Measurements from ENCODE around the gene HTR7. TPM values are rescaled to one million over a fixed set of nuclear protein-coding genes. Genes with fewer than 3 reads are reported as not detected.

HTR7 gene
- total and polyA plus RNA-seq, 2 of the 8 experiments (the other 6 are each of a cell fraction or from before 2014, with no cell fraction given) = 22.9 to 24.6 TPM

DNA sequence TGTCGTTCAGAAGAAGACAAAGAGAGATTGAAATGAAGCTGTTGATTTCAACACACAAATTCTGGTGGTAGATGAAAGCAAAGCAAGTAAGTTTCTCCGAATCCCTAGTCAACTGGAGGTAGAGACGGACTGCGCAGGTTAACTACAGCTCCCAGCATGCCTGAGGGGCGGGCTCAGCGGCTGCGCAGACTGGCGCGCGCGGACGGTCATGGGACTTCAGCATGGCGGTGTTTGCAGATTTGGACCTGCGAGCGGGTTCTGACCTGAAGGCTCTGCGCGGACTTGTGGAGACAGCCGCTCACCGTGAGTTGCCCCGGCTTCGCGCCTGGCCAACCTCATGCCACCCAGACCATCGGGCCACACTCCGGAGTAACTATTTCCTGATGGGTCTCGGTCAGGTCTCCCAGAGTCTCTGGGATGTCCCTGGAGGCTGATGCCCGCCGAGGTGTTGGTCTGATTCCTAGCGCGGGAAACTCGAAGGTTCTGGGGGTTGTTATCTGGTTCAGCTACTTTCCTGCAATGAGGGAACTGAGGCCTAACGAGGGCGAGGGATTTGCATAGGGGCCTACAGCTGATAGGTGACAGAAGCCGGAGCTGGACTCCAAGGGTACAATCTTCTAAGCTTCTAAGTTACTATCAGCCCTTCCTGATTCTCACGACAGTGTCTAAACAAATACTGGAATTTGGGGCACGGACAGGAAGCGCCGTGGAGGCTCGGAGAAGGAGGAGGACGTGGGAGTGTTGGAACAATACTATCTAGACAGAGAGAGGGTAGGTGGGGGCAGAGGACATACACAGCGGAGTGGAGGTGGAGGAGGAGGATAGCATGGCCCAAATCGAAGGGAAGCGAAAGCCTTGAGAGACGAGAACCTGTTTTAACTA is 14.2 kb upstream of the HTR7 start, which contains the start of gene RPP30 (continued):
- TF ChIP-seq KDM5A (IDR thresholded peaks at IDR 0.05; ENCODE audit: low read length) (peak; percentile 71; the same call in 1 of the 2 replicates), NRF1 (IDR thresholded peaks at IDR 0.05; ENCODE audit: low read depth, low read length) (peak; percentile 56), KDM4A (IDR thresholded peaks at IDR 0.05; ENCODE audit: low read depth, low read length, severe bottlenecking) (peak; percentile 45), SP2 (IDR thresholded peaks at IDR 0.05; ENCODE audit: low read length) (no peak), SIX5 (IDR thresholded peaks at IDR 0.05; ENCODE audit: low read depth, low read length) (peak; percentile 71), TAF1 (IDR thresholded peaks at IDR 0.05; ENCODE audit: low read depth, low read length) (peak; percentile 84), CREB1 (IDR thresholded peaks at IDR 0.05) (peak; percentile 55; the same call in 1 of the 2 replicates), EGR1 (IDR thresholded peaks at IDR 0.05; ENCODE audit: borderline replicate concordance, low read depth, low read length) (no peak), SP4 (IDR thresholded peaks at IDR 0.05; ENCODE audit: low read length) (no peak), POLR2A (IDR thresholded peaks at IDR 0.05; ENCODE audit: control extremely low read depth in 1 of 2, low read depth in 2 of 2, low read length in 2 of 2) (peak; percentile 50 to 80), CEBPB (IDR thresholded peaks at IDR 0.05; ENCODE audit: low read depth, low read length) (no peak), SRF (IDR thresholded peaks at IDR 0.05; ENCODE audit: low read depth, low read length) (no peak), MAFK (IDR thresholded peaks at IDR 0.05; ENCODE audit: low read depth, low read length) (no peak), BACH1 (IDR thresholded peaks at IDR 0.05; ENCODE audit: low read length) (no peak), YY1 (IDR thresholded peaks at IDR 0.05; ENCODE audit: low read depth, low read length) (peak; percentile 94), HDAC2 (IDR thresholded peaks at IDR 0.05; ENCODE audit: borderline replicate concordance in 1 of 2, low read depth in 2 of 2, low read length in 2 of 2) (no peak)
- TF ChIP-seq, protein P1, sequence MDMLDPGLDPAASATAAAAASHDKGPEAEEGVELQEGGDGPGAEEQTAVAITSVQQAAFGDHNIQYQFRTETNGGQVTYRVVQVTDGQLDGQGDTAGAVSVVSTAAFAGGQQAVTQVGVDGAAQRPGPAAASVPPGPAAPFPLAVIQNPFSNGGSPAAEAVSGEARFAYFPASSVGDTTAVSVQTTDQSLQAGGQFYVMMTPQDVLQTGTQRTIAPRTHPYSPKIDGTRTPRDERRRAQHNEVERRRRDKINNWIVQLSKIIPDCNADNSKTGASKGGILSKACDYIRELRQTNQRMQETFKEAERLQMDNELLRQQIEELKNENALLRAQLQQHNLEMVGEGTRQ (IDR thresholded peaks at IDR 0.05; ENCODE audit: low read length) = no peak
- TF ChIP-seq, protein P2, sequence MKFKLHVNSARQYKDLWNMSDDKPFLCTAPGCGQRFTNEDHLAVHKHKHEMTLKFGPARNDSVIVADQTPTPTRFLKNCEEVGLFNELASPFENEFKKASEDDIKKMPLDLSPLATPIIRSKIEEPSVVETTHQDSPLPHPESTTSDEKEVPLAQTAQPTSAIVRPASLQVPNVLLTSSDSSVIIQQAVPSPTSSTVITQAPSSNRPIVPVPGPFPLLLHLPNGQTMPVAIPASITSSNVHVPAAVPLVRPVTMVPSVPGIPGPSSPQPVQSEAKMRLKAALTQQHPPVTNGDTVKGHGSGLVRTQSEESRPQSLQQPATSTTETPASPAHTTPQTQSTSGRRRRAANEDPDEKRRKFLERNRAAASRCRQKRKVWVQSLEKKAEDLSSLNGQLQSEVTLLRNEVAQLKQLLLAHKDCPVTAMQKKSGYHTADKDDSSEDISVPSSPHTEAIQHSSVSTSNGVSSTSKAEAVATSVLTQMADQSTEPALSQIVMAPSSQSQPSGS (IDR thresholded peaks at IDR 0.05; ENCODE audit: low read length) = no peak
- TF ChIP-seq, protein P3, sequence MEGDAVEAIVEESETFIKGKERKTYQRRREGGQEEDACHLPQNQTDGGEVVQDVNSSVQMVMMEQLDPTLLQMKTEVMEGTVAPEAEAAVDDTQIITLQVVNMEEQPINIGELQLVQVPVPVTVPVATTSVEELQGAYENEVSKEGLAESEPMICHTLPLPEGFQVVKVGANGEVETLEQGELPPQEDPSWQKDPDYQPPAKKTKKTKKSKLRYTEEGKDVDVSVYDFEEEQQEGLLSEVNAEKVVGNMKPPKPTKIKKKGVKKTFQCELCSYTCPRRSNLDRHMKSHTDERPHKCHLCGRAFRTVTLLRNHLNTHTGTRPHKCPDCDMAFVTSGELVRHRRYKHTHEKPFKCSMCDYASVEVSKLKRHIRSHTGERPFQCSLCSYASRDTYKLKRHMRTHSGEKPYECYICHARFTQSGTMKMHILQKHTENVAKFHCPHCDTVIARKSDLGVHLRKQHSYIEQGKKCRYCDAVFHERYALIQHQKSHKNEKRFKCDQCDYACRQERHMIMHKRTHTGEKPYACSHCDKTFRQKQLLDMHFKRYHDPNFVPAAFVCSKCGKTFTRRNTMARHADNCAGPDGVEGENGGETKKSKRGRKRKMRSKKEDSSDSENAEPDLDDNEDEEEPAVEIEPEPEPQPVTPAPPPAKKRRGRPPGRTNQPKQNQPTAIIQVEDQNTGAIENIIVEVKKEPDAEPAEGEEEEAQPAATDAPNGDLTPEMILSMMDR (IDR thresholded peaks at IDR 0.05; ENCODE audit: control extremely low read depth in 1 of 3, insufficient read depth in 1 of 3, low read depth in 1 of 3, low read length in 3 of 3) = 0 out of 4 replicates have a peak, but pooled peaks of 1 of the 3 experiments have one; percentile 0
